GM12872 (cell line): ENCODE measurements around the gene NR2F6.

Source experiments
- TF ChIP-seq, protein P1 (sequence below): IDR thresholded peaks from 3 replicates; pipeline ENCODE4 v1.5.1; 2011; ENCODE audit warnings: low read depth, mild to moderate bottlenecking, low read length, moderate library complexity; ENCODE audit not compliant: insufficient read depth

Gene NR2F6

DNA sequence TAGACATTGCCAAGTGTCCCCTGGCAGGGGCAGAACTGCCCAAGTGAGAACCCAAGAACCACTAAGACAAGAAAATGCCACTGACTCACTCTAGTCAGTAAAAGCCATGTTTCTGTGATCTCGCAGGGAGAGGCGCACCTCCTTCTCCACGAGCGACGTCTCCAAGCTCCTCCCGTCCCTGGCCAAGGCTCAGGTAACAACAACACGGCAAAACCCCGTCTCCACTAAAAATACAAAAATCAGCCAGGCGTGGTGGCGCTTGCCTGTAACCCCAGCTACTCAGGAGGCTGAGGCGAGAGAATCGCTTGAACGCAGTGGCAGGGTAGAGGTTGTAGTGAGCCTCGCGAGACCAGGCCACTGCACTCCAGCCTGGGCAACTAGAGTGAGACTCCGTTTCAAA is 48.1 kb downstream of the NR2F6 start:
- TF ChIP-seq, protein P1, sequence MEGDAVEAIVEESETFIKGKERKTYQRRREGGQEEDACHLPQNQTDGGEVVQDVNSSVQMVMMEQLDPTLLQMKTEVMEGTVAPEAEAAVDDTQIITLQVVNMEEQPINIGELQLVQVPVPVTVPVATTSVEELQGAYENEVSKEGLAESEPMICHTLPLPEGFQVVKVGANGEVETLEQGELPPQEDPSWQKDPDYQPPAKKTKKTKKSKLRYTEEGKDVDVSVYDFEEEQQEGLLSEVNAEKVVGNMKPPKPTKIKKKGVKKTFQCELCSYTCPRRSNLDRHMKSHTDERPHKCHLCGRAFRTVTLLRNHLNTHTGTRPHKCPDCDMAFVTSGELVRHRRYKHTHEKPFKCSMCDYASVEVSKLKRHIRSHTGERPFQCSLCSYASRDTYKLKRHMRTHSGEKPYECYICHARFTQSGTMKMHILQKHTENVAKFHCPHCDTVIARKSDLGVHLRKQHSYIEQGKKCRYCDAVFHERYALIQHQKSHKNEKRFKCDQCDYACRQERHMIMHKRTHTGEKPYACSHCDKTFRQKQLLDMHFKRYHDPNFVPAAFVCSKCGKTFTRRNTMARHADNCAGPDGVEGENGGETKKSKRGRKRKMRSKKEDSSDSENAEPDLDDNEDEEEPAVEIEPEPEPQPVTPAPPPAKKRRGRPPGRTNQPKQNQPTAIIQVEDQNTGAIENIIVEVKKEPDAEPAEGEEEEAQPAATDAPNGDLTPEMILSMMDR, result no peak

DNA sequence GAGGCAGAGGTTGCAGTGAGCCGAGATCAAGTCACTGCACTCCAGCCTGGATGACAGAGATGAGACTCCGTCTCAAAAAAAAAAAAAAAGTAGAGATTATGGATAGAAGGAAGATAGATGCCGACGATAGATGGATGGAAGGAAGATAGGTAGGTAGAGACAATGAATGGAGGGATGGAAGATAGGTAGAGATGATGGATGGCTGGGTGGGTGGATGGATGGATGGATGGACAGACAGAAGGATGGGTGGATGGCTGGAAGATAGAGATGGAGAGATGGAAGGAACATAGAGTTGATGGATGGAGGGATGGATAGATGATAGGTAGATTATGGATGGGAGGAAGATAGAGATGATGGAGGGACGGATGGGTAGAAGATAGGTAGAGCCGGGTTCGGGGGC is 49.1 kb downstream of the NR2F6 start:
- TF ChIP-seq, protein P1, result no peak

DNA sequence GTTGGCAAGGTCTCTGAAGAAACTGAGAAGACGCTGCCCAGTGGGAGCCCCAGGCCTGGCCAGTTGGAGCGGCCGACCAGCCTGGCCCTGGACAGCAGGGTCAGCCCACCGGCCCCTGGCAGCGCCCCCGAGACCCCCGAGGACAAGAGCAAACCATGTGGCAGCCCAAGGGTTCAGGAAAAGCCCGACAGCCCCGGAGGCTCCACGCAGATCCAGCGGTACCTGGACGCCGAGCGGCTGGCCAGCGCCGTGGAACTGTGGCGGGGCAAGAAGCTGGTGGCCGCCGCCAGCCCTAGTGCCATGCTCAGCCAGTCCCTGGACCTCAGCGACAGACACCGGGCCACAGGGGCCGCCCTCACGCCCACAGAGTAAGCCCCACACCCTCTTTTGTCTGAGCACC is 50.6 kb downstream of the NR2F6 start:
- TF ChIP-seq, protein P1, result no peak

DNA sequence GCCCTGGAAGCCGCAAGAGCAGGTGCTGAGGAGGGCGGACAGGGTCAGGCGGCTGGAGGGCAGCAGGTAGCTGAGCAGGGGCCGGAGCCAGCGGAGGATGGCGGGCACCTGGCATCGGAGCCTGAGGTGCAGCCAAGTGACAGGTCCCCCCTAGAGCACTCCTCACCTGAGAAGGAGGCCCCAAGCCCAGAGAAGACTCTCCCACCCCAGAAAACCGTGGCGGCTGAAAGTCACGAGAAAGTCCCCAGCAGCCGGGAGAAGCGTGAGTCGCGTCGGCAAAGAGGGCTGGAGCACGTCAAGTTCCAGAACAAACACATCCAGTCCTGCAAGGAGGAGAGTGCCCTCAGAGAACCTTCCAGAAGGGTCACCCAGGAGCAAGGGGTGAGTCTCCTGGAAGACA is 51.1 kb downstream of the NR2F6 start:
- TF ChIP-seq, protein P1, result no peak

DNA sequence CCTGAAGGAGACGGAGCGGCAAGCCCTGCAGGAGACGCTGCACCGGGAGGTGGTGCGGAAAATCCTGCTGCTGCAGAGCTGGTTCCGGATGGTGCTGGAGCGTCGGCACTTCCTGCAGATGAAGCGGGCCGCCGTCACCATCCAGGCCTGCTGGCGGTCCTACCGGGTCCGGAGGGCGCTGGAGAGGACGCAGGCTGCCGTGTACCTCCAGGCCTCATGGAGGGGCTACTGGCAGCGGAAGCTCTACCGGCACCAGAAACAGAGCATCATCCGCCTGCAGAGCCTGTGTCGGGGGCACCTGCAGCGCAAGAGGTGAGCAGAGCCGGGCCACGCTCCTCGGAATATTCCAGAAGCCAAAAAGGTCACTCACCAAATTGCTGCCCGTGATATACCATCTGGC is 53.0 kb downstream of the NR2F6 start:
- TF ChIP-seq, protein P1, result no peak

DNA sequence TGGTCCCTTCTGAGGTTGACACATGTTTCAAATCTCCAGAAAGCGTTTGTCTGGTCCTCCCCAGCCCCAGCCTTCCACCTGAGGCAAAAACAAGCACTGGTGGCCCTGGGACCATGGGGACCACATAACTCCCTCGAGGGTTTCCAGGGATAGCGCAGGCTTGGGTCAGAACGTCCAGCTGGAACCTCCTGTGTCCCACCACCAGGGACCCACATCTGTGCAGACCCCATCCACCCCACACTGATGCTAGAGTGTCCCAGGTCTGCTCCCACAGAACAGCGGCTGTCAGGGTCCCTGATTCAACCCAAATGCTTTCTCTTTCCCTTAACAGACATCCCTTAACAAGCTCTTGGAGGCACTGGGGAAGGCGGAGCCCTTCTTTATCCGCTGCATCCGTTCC is 60.1 kb downstream of the NR2F6 start:
- TF ChIP-seq, protein P1, result no peak

DNA sequence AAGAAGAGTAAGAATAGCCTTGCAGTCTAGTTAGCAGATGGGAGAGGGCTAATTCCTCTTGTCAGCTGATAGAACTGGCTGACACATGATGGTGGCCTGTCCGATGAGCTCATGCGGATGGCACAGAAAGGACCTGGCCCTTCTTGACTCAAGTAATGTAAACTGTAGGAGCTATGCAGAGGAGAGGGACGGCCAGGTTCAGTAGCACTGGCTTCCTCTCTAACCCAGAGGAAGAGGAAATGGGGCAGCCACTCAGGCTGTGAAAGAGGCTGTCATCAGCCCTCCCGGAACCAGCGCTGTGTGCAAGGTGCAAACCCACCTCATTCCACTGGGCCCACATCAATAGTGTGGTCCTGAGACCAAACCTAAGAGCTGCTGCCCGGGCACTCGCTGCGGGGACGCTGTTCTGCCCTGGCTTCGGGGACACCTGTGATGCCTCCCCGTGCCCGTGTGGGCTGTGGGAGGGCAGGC is 61.3 kb downstream of the NR2F6 start:
- TF ChIP-seq, protein P1, result no peak

DNA sequence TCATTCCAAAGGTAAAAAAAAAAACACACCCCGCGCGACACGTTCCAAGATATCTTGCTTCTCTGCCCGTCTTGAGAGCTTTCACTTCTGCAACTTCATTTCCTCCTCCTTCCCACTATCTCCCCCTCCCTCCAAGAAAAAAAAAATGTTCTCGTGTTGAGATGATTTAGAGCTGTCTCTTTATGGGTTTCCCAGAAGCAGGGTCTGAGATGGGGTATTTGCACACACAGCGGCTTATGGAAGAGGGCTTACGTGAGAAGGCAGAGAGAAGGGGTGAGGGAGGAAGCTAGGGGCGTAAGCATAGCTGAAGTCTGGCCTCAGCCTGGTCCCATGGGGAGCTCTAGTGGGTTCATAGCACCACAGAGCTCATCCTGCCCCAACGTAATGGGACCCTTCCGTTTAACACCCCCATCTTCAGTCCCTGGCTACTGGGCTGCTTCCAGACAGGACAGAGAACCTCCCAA is 61.8 kb downstream of the NR2F6 start:
- TF ChIP-seq, protein P1, result no peak
